GM12878 (cell line): ENCODE results near the gene ART1. TPM values are rescaled to one million over a fixed set of nuclear protein-coding genes. Genes with fewer than 3 reads are reported as not detected.
A peak's percentile ranks its signal among the peaks of the same experiment; 100 is the strongest.

ENCODE experiments used
- ATAC-seq: fragments of 200-7000 bp; cut with Tn5 transposase; 3 replicates; pipeline ENCODE4 v1.9.1; 2020; ENCODE audit warnings: mild to moderate bottlenecking, moderate library complexity
- BruUV-seq: library from RNA; stranded (reverse); fragments of 400-500 nt; replicated peaks from 2 replicates; lab custom pipeline; 2021; lab: Mats Ljungman, UMichigan
- CTCF ChIA-PET: fragments of 300-600 bp; sonication (Branson Sonifier 250); formaldehyde crosslinking; extraction: SDS; loops from one replicate; lab custom pipeline; 2021; ENCODE audit warnings: inconsistent platforms; lab: Yijun Ruan, JAX
- POLR2A ChIA-PET: fragments of 350-600 bp; formaldehyde crosslinking; extraction: SDS; loops from one replicate; lab custom pipeline; 2021; ENCODE audit warnings: inconsistent platforms; lab: Charles Lee
- RAD21 ChIA-PET: fragments of 300-600 bp; sonication (Branson Sonifier 250); formaldehyde crosslinking; loops from one replicate; lab custom pipeline; 2023; ENCODE audit warnings: antibody characterized with exemption; ENCODE audit not compliant: unreplicated experiment; lab: Charles Lee
- SMC1A ChIA-PET: fragments of 300-600 bp; sonication (Branson Sonifier 250); formaldehyde crosslinking; loops from one replicate; lab custom pipeline; 2023; ENCODE audit not compliant: unreplicated experiment, uncharacterized antibody; lab: Charles Lee
- DNase-seq: peaks from one replicate; pipeline ENCODE4 v3.0.0-alpha.2; 2011; ENCODE audit warnings: low read depth, low spot score
- FAIRE-seq: peaks from 3 replicates; lab custom pipeline; 2011; peaks lifted over from hg19 to GRCh38; lab: Jason Lieb, UNC
- H2AFZ ChIP-seq: 2 replicates; pipeline ENCODE4 v1.6.0; 2011; ENCODE audit warnings: low read depth, low read length, control low read depth; ENCODE audit not compliant: control insufficient read depth
- H3K27ac ChIP-seq: 2 replicates; pipeline ENCODE4 v1.5.1; 2011; ENCODE audit warnings: control low read depth; ENCODE audit not compliant: control insufficient read depth, insufficient read depth
- H3K27me3 ChIP-seq, 2 experiments: replicated peaks in 1 of 2; 2 replicates each; pipeline versions ENCODE4 v1.6.0 to v1.6.1; 2011; ENCODE audit warnings: low read length in 1 of 2; ENCODE audit not compliant: control insufficient read depth in 2 of 2, insufficient read depth in 2 of 2
- H3K36me3 ChIP-seq, 2 experiments: 2 replicates each; pipeline ENCODE4 v1.5.1; 2011; ENCODE audit warnings: low read length in 1 of 2; ENCODE audit not compliant: control insufficient read depth in 2 of 2, insufficient read depth in 2 of 2
- H3K4me1 ChIP-seq: 2 replicates; pipeline ENCODE4 v1.6.1; 2011; ENCODE audit warnings: mild to moderate bottlenecking, low read length, moderate library complexity, mixed read lengths; ENCODE audit not compliant: control insufficient read depth, insufficient read depth
- H3K4me2 ChIP-seq: 2 replicates; pipeline ENCODE4 v1.6.0; 2011; ENCODE audit warnings: control low read depth; ENCODE audit not compliant: control insufficient read depth, insufficient read depth
- H3K4me3 ChIP-seq: fragments of 200-600 bp; sonication (generic); 2 replicates; pipeline ENCODE4 v1.5.1; 2016
- H3K79me2 ChIP-seq: 2 replicates; pipeline ENCODE4 v1.6.0; 2011; ENCODE audit warnings: low read length; ENCODE audit not compliant: control insufficient read depth, insufficient read depth
- H3K9ac ChIP-seq: 2 replicates; pipeline ENCODE4 v1.8.0; 2011; ENCODE audit warnings: low read length, control low read depth, mixed read lengths; ENCODE audit not compliant: control insufficient read depth, insufficient read depth
- H3K9me3 ChIP-seq: replicated peaks from 3 replicates; pipeline ENCODE4 v1.5.1; 2011; ENCODE audit warnings: mild to moderate bottlenecking, low read length; ENCODE audit not compliant: control insufficient read depth, insufficient read depth
- H4K20me1 ChIP-seq: 2 replicates; pipeline ENCODE4 v1.6.0; 2011; ENCODE audit not compliant: control insufficient read depth, insufficient read depth
- CBX5 ChIP-seq: sonication (generic); IDR thresholded peaks from 2 replicates; pipeline ENCODE4 v1.6.1; 2016; ENCODE audit warnings: low read depth, moderate library complexity, mild to moderate bottlenecking, inconsistent platforms
- FOXK2 ChIP-seq: fragments of 450-650 bp; IDR thresholded peaks from 2 replicates; pipeline ENCODE4 v1.6.1; 2017; ENCODE audit warnings: mild to moderate bottlenecking, moderate library complexity
- HDAC2 ChIP-seq: fragments of 200-600 bp; sonication (generic); IDR thresholded peaks from 2 replicates; pipeline ENCODE4 v1.6.1; 2017
- IKZF2 ChIP-seq, 2 experiments: fragments of 450-650 bp; IDR thresholded peaks; 2 replicates each; pipeline ENCODE4 v1.6.1; 2017; ENCODE audit warnings: mild to moderate bottlenecking in 2 of 2, moderate library complexity in 2 of 2
- MTA2 ChIP-seq: fragments of 450-650 bp; IDR thresholded peaks from 2 replicates; pipeline ENCODE4 v1.6.1; 2016; ENCODE audit warnings: low read depth, mild to moderate bottlenecking, moderate library complexity
- RAD21 ChIP-seq: IDR thresholded peaks from 2 replicates; pipeline ENCODE4 v1.6.1; 2011; ENCODE audit warnings: mild to moderate bottlenecking, low read depth, low read length, moderate library complexity; ENCODE audit not compliant: insufficient read depth
- RAD51 ChIP-seq: fragments of 450-650 bp; IDR thresholded peaks from 2 replicates; pipeline ENCODE4 v1.6.1; 2016; ENCODE audit warnings: moderate library complexity, mild to moderate bottlenecking, inconsistent platforms
- SMAD5 ChIP-seq: IDR thresholded peaks from 2 replicates; pipeline ENCODE4 v1.6.1; 2016; ENCODE audit warnings: antibody characterized with exemption, low read depth
- YBX1 ChIP-seq: fragments of 450-650 bp; IDR thresholded peaks from 2 replicates; pipeline ENCODE4 v1.6.1; 2016; ENCODE audit warnings: antibody characterized with exemption
- YY1 ChIP-seq: IDR thresholded peaks from 2 replicates; pipeline ENCODE4 v1.6.1; 2011; ENCODE audit warnings: low read depth, mild to moderate bottlenecking, low read length
- WGBS: methylation state at CpG from one replicate; pipeline ENCODE4 v1.1.6; 2016; ENCODE audit warnings: low lambda C conversion rate; ENCODE audit not compliant: insufficient replicate concordance, insufficient coverage; ENCODE audit errors: missing lambda C conversion rate; 5-methylcytosine and 5-hydroxymethylcytosine counted together
- in situ Hi-C: fragments of 300-500 bp; cut with MboI; formaldehyde crosslinking; loops from 9 replicates; pipeline ENCODE4 v1.14.3; 2018; ENCODE audit warnings: mixed read lengths
- intact Hi-C: fragments of 100-400 bp; cut with micrococcal nuclease; formaldehyde crosslinking; loops from one replicate; pipeline ENCODE4 v1.14.2; 2022; ENCODE audit not compliant: unreplicated experiment
- polyA plus RNA-seq, 11 experiments: library from polyadenylated mRNA; depleted of rRNA in 4 of 11; unstranded in 6 of 11; stranded (reverse) in 5 of 11; fragments of >200 nt; fragmentation: Nextera tagmentation in 4 of 11; fragmentation: Illumina TruSeq in 1 of 11; extraction: Ambion mirVana in 4 of 11; extraction: Trizol in 1 of 11; gene quantifications; 1 replicate in 1 of 11; 2 replicates in 10 of 11; pipeline versions ENCODE4 v1.2.1 to v1.2.3, GENCODE V29; 2011 to 2016; ENCODE audit warnings: inconsistent platforms in 2 of 11, missing spikeins in 2 of 11, low read depth in 1 of 11
- total RNA-seq, 4 experiments: library from RNA; depleted of rRNA in 3 of 4; stranded (reverse); fragments of >200 nt in 3 of 4; fragmentation: Illumina TruSeq in 1 of 4; extraction: Trizol in 1 of 4; gene quantifications; 2 replicates each; pipeline versions ENCODE4 v1.2.1 to v1.2.3, GENCODE V29; 2013 to 2021
- TF ChIP-seq, protein P1 (sequence below): IDR thresholded peaks from 2 replicates; pipeline ENCODE4 v1.6.1; 2011; ENCODE audit warnings: mild to moderate bottlenecking, low read depth, low read length, moderate library complexity; ENCODE audit not compliant: insufficient replicate concordance
- TF ChIP-seq, protein P2 (sequence below), 3 experiments: IDR thresholded peaks in 2 of 3; conservative IDR thresholded peaks in 1 of 3; 2 replicates each; pipeline ENCODE4 v1.5.1; 2011; ENCODE audit warnings: low read depth in 3 of 3, low read length in 3 of 3, mild to moderate bottlenecking in 3 of 3, control low read depth in 2 of 3, moderate library complexity in 2 of 3, inconsistent platforms in 1 of 3, mixed read lengths in 1 of 3; ENCODE audit not compliant: control insufficient read depth in 2 of 3, insufficient read depth in 1 of 3; ENCODE audit errors: extremely low read depth in 1 of 3

Gene ART1
- total and polyA plus RNA-seq, 10 of the 15 experiments (the other 5 are each of a cell fraction or from before 2014, with no cell fraction given) = not detected

DNA sequence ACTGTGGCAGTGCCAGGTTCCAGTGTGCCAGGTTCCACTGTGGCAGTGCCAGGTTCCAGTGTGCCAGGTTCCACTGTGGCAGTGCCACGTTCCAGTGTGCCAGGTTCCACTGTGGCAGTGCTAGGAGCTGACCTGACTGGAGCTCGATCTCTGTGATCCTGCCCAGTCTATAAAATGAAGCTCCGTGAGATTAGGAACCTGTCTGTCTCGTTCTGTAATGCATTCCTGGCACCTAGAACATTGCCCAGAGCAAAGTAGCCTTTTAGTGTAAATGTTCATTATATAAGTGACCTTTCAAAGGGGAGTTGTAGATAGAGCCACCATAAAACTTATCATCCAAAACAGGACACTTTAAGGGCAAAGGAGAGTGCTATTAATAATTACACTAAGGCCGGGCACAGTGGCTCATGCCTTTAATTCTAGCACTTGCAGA, 39.1 kb upstream of the ART1 start:
- Histone ChIP-seq H3K36me3 (no peaks in the 10 kb centered on the region), H3K4me2 (no peak overlapping the region), H3K4me3 (no peak overlapping the region), H3K27ac (no peak overlapping the region), H3K9me3 (no peaks in the 10 kb centered on the region), H3K9ac (no peak overlapping the region), H4K20me1 (no peaks in the 10 kb centered on the region), H3K4me1 (no peaks in the 10 kb centered on the region), H3K79me2 (no peaks in the 10 kb centered on the region), H2AFZ (no peak overlapping the region), H3K27me3 (peaks cover 0 to 4% of the 10 kb centered on the region in 2 experiments; a peak in 2 of 4 replicates)
- no peak for TF ChIP-seq SMAD5
- ChIA-PET RAD21 (no interaction called here), POLR2A (no interaction called here), CTCF (no interaction called here), SMC1A (no interaction called here)
- no peak for ATAC-seq
- FAIRE-seq = no peak
- intact Hi-C loops (no loop called here), in situ Hi-C loops (no loop called here)
- no peak for DNase-seq
- no TSS peak for BruUV-seq
- 7% methylated on average over 5 of the region's 5 CpGs for WGBS

DNA sequence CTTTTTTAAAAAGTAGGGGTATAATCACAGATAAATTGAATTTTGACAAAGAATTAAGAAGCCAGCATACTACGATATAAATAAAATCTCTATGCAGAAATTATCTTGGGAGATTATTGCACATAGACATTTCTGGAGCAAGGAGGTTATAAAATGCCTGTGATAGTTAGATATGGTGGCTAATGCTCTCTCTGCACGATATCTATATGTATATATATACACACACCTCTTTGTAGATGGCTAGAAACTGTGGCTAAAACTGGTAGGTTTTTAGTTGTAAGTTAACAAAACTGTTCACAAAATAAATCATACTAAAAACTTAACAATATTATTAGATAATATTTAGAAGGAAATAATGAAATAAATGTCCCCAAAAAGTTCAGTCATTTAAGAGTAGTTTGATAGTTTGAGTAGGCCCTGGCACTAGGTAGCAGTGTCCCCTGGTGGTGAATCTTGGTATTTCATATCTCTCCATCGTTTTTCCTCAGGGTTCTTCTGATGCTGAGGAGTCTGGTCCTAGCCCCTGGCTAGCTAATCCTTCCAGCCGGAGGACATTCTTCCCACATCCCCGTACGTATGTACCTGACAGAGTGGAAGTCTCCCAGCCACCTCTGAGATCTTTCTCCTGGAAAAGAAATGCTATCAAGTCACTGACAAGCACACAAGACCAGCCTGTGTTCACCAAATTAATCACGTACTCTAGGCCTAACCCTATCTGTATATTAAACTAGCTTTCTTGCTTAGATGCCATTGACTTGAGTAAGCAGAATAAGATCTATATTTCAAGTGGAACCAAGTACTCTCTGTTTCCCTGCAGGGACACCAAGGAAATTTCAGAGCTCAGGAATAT, 35.3 kb upstream of the ART1 start:
- RAD21 ChIA-PET = interaction anchor here (1.1 kb wide), 1 partner anchor 132 kb away, joined by 5 read pairs; no protein-coding TSS in a partner anchor
- WGBS = 42% methylated on average over 7 of the region's 7 CpGs
- H3K27me3 ChIP-seq = peaks cover 0 to 4% of the 10 kb centered on the region in 2 experiments; a peak in 1 of 4 replicates
- CTCF ChIA-PET = interaction anchor here (0.8 to 4.4 kb wide), 8 partner anchors 9 to 199 kb away, joined by 3 to 23 read pairs (median 4); no protein-coding TSS in a partner anchor
- no peak overlapping the region for H3K27ac ChIP-seq
- POLR2A ChIA-PET = no interaction called here
- no TSS peak for BruUV-seq
- H3K36me3 ChIP-seq = no peaks in the 10 kb centered on the region
- FAIRE-seq (peak; percentile 80), DNase-seq (no peak), ATAC-seq (peak; percentile 77)
- no peaks in the 10 kb centered on the region for H4K20me1 ChIP-seq
- no peak overlapping the region for H3K4me2 ChIP-seq
- SMC1A ChIA-PET = no interaction called here
- H3K4me1 ChIP-seq = peaks cover 3% of the 10 kb centered on the region
- no peak overlapping the region for H2AFZ ChIP-seq
- in situ Hi-C loops (no loop called here), intact Hi-C loops (loop anchor here (2.0 kb wide), 1 partner anchor 155 kb away; no protein-coding TSS in a partner anchor)
- H3K79me2 ChIP-seq = no peaks in the 10 kb centered on the region
- H3K9ac ChIP-seq = no peak overlapping the region
- H3K9me3 ChIP-seq = no peaks in the 10 kb centered on the region; the same call in 2 of the 3 replicates
- H3K4me3 ChIP-seq = no peak overlapping the region
- TF ChIP-seq, protein P1, sequence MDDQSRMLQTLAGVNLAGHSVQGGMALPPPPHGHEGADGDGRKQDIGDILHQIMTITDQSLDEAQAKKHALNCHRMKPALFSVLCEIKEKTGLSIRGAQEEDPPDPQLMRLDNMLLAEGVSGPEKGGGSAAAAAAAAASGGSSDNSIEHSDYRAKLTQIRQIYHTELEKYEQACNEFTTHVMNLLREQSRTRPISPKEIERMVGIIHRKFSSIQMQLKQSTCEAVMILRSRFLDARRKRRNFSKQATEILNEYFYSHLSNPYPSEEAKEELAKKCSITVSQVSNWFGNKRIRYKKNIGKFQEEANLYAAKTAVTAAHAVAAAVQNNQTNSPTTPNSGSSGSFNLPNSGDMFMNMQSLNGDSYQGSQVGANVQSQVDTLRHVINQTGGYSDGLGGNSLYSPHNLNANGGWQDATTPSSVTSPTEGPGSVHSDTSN = no peak
- TF ChIP-seq IKZF2 (IDR thresholded peaks at IDR 0.05) = no peak
- no peak for TF ChIP-seq FOXK2
- TF ChIP-seq MTA2 = no peak
- no peak for TF ChIP-seq YBX1
- 0 out of 2 replicates have a peak, but pooled peaks have one; percentile 37 for TF ChIP-seq YY1
- TF ChIP-seq RAD21 = peak; percentile 77
- TF ChIP-seq, protein P2, sequence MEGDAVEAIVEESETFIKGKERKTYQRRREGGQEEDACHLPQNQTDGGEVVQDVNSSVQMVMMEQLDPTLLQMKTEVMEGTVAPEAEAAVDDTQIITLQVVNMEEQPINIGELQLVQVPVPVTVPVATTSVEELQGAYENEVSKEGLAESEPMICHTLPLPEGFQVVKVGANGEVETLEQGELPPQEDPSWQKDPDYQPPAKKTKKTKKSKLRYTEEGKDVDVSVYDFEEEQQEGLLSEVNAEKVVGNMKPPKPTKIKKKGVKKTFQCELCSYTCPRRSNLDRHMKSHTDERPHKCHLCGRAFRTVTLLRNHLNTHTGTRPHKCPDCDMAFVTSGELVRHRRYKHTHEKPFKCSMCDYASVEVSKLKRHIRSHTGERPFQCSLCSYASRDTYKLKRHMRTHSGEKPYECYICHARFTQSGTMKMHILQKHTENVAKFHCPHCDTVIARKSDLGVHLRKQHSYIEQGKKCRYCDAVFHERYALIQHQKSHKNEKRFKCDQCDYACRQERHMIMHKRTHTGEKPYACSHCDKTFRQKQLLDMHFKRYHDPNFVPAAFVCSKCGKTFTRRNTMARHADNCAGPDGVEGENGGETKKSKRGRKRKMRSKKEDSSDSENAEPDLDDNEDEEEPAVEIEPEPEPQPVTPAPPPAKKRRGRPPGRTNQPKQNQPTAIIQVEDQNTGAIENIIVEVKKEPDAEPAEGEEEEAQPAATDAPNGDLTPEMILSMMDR (IDR thresholded peaks at IDR 0.05 in 2 of 3, conservative IDR thresholded peaks at IDR 0.05 in 1 of 3; ENCODE audit: control insufficient read depth in 2 of 3, extremely low read depth in 1 of 3, insufficient read depth in 1 of 3, low read depth in 3 of 3, low read length in 3 of 3) = peak; percentile 83 to 84 (median 84)
- TF ChIP-seq CBX5 = no peak
- TF ChIP-seq RAD51 = no peak
- TF ChIP-seq HDAC2 = no peak
